ENCODE data around the gene PAWR. TPM values are rescaled to one million over a fixed set of nuclear protein-coding genes. Genes with fewer than 3 reads are reported as not detected.
"Not testable (repeated sequence)": the region's sequence is repeated elsewhere in the genome, so short reads cannot be mapped to it uniquely, and the experiment has no call there.

PAWR gene
- total RNA-seq, 2 donors from 2014 or later: 4.4 to 18.5 TPM

GRCh38 chr12:79558924-79559469, 131.8 kb downstream of the PAWR start:
- no peaks in the 10 kb centered on the region for H3K9me3 Mint-ChIP-seq
- ATAC-seq (replicated peaks in 1 of 2) (no peak), DNase-seq (no peak)
- no peak overlapping the region for H3K4me3 Mint-ChIP-seq
- no peaks in the 10 kb centered on the region for H3K36me3 Mint-ChIP-seq (ENCODE audit: insufficient read depth in 2 of 2)
- H3K27me3 Mint-ChIP-seq (ENCODE audit: low read depth): no peaks in the 10 kb centered on the region
- H3K27ac Mint-ChIP-seq: no peak overlapping the region
- no peaks in the 10 kb centered on the region for H3K4me1 Mint-ChIP-seq (ENCODE audit: low read depth)

- H3K36me3 Mint-ChIP-seq (ENCODE audit: insufficient read depth in 2 of 2): no peaks in the 10 kb centered on the region
- no peak overlapping the region for H3K27ac Mint-ChIP-seq
- H3K4me3 Mint-ChIP-seq: no peak overlapping the region
- no peak for ATAC-seq (replicated peaks in 1 of 2)
- no peaks in the 10 kb centered on the region for H3K27me3 Mint-ChIP-seq (ENCODE audit: low read depth)
- DNase-seq: no peak
- H3K9me3 Mint-ChIP-seq: no peaks in the 10 kb centered on the region
- H3K4me1 Mint-ChIP-seq (ENCODE audit: low read depth): no peaks in the 10 kb centered on the region
Observed at GRCh38 chr12:79557690-79558315, 133.0 kb downstream of the PAWR start.

- no peaks in the 10 kb centered on the region for H3K9me3 Mint-ChIP-seq
- no peak overlapping the region for H3K4me3 Mint-ChIP-seq
- DNase-seq: no peak
- no peaks in the 10 kb centered on the region for H3K36me3 Mint-ChIP-seq (ENCODE audit: insufficient read depth in 2 of 2)
- no peak overlapping the region for H3K27ac Mint-ChIP-seq
- no peaks in the 10 kb centered on the region for H3K27me3 Mint-ChIP-seq (ENCODE audit: low read depth)
- no peak for ATAC-seq (replicated peaks in 1 of 2)
- no peaks in the 10 kb centered on the region for H3K4me1 Mint-ChIP-seq (ENCODE audit: low read depth)
Observed at GRCh38 chr12:79555028-79555925, 135.5 kb downstream of the PAWR start.

GRCh38 chr12:79553863-79554574, 136.7 kb downstream of the PAWR start:
- DNase-seq: no peak
- H3K4me3 Mint-ChIP-seq: no peak overlapping the region
- H3K4me1 Mint-ChIP-seq (ENCODE audit: low read depth): no peaks in the 10 kb centered on the region
- H3K36me3 Mint-ChIP-seq (ENCODE audit: insufficient read depth in 2 of 2): no peaks in the 10 kb centered on the region
- no peaks in the 10 kb centered on the region for H3K9me3 Mint-ChIP-seq
- H3K27ac Mint-ChIP-seq: no peak overlapping the region
- ATAC-seq (replicated peaks in 1 of 2): no peak
- H3K27me3 Mint-ChIP-seq (ENCODE audit: low read depth): no peaks in the 10 kb centered on the region

- Mint-ChIP-seq H3K27me3 (ENCODE audit: low read depth) (no peaks in the 10 kb centered on the region), H3K4me1 (ENCODE audit: low read depth) (no peaks in the 10 kb centered on the region), H3K36me3 (ENCODE audit: insufficient read depth in 2 of 2) (no peaks in the 10 kb centered on the region), H3K9me3 (no peaks in the 10 kb centered on the region), H3K4me3 (no peak overlapping the region), H3K27ac (no peak overlapping the region)
- no peak for DNase-seq
- no peak for ATAC-seq (replicated peaks in 1 of 2)
Observed at GRCh38 chr12:79552192-79552591, 138.6 kb downstream of the PAWR start.

GRCh38 chr12:79549531-79550271, 141.1 kb downstream of the PAWR start:
- Mint-ChIP-seq H3K4me1 (ENCODE audit: low read depth) (no peaks in the 10 kb centered on the region), H3K27ac (no peak overlapping the region), H3K4me3 (no peak overlapping the region), H3K36me3 (ENCODE audit: insufficient read depth in 2 of 2) (no peaks in the 10 kb centered on the region), H3K27me3 (ENCODE audit: low read depth) (no peaks in the 10 kb centered on the region), H3K9me3 (no peaks in the 10 kb centered on the region)
- DNase-seq (no peak), ATAC-seq (replicated peaks in 1 of 2) (no peak)

GRCh38 chr12:79548610-79548924, 142.2 kb downstream of the PAWR start:
- no peaks in the 10 kb centered on the region for H3K9me3 Mint-ChIP-seq
- no peak overlapping the region for H3K4me3 Mint-ChIP-seq
- no peaks in the 10 kb centered on the region for H3K27me3 Mint-ChIP-seq (ENCODE audit: low read depth)
- no peaks in the 10 kb centered on the region for H3K36me3 Mint-ChIP-seq (ENCODE audit: insufficient read depth in 2 of 2)
- no peak overlapping the region for H3K27ac Mint-ChIP-seq
- no peak for ATAC-seq (replicated peaks in 1 of 2)
- DNase-seq: no peak
- H3K4me1 Mint-ChIP-seq (ENCODE audit: low read depth): no peaks in the 10 kb centered on the region

GRCh38 chr12:79547735-79548609, 142.8 kb downstream of the PAWR start:
- Mint-ChIP-seq H3K27ac (no peak overlapping the region), H3K27me3 (ENCODE audit: low read depth) (no peaks in the 10 kb centered on the region), H3K36me3 (ENCODE audit: insufficient read depth in 2 of 2) (no peaks in the 10 kb centered on the region), H3K4me1 (ENCODE audit: low read depth) (no peaks in the 10 kb centered on the region), H3K9me3 (no peaks in the 10 kb centered on the region), H3K4me3 (no peak overlapping the region)
- ATAC-seq (replicated peaks in 1 of 2) (no peak), DNase-seq (peak; percentile 4 to 6)

GRCh38 chr12:79547044-79547734, 143.6 kb downstream of the PAWR start:
- Mint-ChIP-seq H3K4me3 (no peak overlapping the region), H3K9me3 (no peaks in the 10 kb centered on the region), H3K27me3 (ENCODE audit: low read depth) (no peaks in the 10 kb centered on the region), H3K36me3 (ENCODE audit: insufficient read depth in 2 of 2) (no peaks in the 10 kb centered on the region), H3K27ac (no peak overlapping the region), H3K4me1 (ENCODE audit: low read depth) (no peaks in the 10 kb centered on the region)
- DNase-seq: no peak
- no peak for ATAC-seq (replicated peaks in 1 of 2)

- no peaks in the 10 kb centered on the region for H3K9me3 Mint-ChIP-seq
- no peak overlapping the region for H3K4me3 Mint-ChIP-seq
- DNase-seq (no peak), ATAC-seq (replicated peaks in 1 of 2) (no peak)
- no peaks in the 10 kb centered on the region for H3K27me3 Mint-ChIP-seq (ENCODE audit: low read depth)
- H3K36me3 Mint-ChIP-seq (ENCODE audit: insufficient read depth in 2 of 2): no peaks in the 10 kb centered on the region
- no peaks in the 10 kb centered on the region for H3K4me1 Mint-ChIP-seq (ENCODE audit: low read depth)
- H3K27ac Mint-ChIP-seq: no peak overlapping the region
Observed at GRCh38 chr12:79546466-79547043, 144.2 kb downstream of the PAWR start.

- H3K9me3 Mint-ChIP-seq; ATAC-seq (replicated peaks in 1 of 2); H3K36me3 Mint-ChIP-seq (ENCODE audit: insufficient read depth in 2 of 2); H3K27me3 Mint-ChIP-seq (ENCODE audit: low read depth); H3K4me1 Mint-ChIP-seq (ENCODE audit: low read depth); H3K27ac Mint-ChIP-seq; DNase-seq; H3K4me3 Mint-ChIP-seq: not testable (repeated sequence)
Observed at GRCh38 chr12:79544439-79544838, 146.3 kb downstream of the PAWR start.
